ENCODE results near the gene MRPL24. TPM values are rescaled to one million over a fixed set of nuclear protein-coding genes. Genes with fewer than 3 reads are reported as not detected.
A peak's percentile ranks its signal among the peaks of the same experiment; 100 is the strongest.

MRPL24 gene
- total RNA-seq, 2 experiments from 2014 or later = 55.3 to 56.6 TPM

DNA sequence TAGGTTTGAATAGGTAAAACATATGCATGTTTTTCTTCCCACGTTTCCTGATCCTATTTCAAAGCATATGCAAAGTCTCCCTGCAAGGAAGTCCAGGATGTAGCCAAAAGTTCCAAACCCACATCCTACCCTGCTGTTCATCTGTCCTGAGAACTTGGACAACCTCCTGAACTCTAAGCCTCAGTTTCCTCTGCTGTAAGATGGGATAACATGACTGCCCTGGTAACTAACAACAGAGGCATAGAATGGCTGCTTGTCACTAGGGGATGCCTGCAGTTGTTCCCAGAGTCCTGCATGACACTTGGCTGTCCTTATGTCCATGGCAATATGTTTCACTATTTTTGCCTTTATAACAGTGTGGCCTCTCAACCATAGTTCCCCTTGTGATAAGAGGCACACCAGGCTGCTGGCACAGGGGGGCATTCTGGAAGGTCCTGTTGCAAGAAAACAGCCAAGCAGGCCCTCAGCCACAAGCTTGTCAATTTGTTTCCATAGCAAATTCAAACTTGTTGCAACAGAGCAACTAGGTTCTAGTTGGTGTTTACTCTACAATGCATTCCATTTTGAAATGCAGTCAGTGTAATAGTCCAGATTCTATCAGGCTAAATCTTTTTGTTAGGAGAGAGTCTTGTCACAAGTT lies 12.1 kb upstream of the MRPL24 start:
- BruUV-seq (replicated peaks) = no TSS peak
- Histone ChIP-seq H3K4me3 (ENCODE audit: low read depth, low read length, poor library complexity, severe bottlenecking) (peak overlapping the region; percentile 85), H4K20me1 (ENCODE audit: insufficient read depth, low read length) (no peaks in the 10 kb centered on the region), H3K9me3 (ENCODE audit: low read length) (no peaks in the 10 kb centered on the region), H3K9me2 (ENCODE audit: insufficient read depth, low read length) (no peaks in the 10 kb centered on the region), H3K4me2 (ENCODE audit: low read length) (peak overlapping the region; percentile 73), H3K79me2 (ENCODE audit: insufficient read depth, low read depth, low read length) (peaks cover 49% of the 10 kb centered on the region), H3K27ac (ENCODE audit: low read depth, low read length, poor library complexity, severe bottlenecking) (peak overlapping the region; percentile 81), H3K36me3 (ENCODE audit: insufficient read depth, low read length) (peaks cover 33% of the 10 kb centered on the region), H3K4me1 (ENCODE audit: insufficient read depth, low read length, poor library complexity, severe bottlenecking) (peaks cover 31% of the 10 kb centered on the region), H2AFZ (ENCODE audit: low read length) (no peak overlapping the region; the same call in 1 of the 2 replicates)
- CTCF ChIA-PET (ENCODE audit: unreplicated experiment) = interaction anchor here (0.6 to 2.0 kb wide), 2 partner anchors 26 to 129 kb away, joined by 3 to 9 read pairs; no protein-coding TSS in a partner anchor
- TF ChIP-seq EZH2phosphoT487 (IDR thresholded peaks at IDR 0.05; ENCODE audit: borderline replicate concordance, low read depth, low read length) = no peak
- TF ChIP-seq, protein P1, sequence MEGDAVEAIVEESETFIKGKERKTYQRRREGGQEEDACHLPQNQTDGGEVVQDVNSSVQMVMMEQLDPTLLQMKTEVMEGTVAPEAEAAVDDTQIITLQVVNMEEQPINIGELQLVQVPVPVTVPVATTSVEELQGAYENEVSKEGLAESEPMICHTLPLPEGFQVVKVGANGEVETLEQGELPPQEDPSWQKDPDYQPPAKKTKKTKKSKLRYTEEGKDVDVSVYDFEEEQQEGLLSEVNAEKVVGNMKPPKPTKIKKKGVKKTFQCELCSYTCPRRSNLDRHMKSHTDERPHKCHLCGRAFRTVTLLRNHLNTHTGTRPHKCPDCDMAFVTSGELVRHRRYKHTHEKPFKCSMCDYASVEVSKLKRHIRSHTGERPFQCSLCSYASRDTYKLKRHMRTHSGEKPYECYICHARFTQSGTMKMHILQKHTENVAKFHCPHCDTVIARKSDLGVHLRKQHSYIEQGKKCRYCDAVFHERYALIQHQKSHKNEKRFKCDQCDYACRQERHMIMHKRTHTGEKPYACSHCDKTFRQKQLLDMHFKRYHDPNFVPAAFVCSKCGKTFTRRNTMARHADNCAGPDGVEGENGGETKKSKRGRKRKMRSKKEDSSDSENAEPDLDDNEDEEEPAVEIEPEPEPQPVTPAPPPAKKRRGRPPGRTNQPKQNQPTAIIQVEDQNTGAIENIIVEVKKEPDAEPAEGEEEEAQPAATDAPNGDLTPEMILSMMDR (conservative IDR thresholded peaks at IDR 0.05; ENCODE audit: low read length) = no peak
- DNase-seq (ENCODE audit: low spot score) = peak; percentile 32
- intact Hi-C loops (cut with micrococcal nuclease; ENCODE audit: unreplicated experiment) = loop anchor here (10.0 kb wide), 1 partner anchor 248 kb away; the partner anchor contains the start of gene MEF2D
- POLR2A ChIA-PET = interaction anchor here (1.0 to 2.0 kb wide), 6 partner anchors 8 to 27 kb away, joined by 6 to 10 read pairs (median 7); partner anchors contain the start of genes MRPL24 and PRCC

DNA sequence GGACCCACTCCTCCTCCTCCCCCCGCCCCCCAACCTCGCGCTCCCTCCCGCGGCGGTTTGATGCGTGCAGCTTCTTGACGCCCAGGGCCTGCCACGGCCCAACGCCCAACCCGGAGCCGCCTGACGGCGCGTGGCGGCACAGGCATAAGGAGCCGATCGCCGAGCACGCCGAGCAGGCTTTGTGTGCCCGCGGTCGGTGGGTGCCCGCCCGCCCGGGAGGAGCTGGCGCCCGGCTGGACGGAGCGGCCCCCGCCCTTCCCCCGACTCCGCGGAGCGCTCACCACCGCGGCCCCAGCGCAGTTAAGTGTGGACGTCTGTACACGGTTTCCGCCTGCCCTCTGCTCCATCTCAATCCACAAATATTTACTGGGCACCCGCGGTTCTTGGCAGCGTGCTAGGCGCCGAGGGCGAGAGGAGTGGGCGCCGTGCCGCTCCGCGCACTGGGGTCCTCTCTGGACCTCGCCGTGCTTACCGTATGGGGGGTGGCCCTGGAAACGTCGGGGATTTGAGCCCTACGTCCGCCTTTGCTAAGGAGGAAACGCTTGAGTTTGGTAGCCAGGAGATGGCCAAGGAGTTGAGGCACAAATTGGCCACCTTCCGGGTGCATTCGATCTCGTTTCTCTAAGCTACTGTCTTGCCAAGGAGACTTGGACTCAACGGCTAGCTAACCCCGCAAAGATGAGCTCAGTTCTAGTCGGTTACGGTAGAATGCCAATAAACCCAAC lies 11.0 kb upstream of the MRPL24 start:
- POLR2A ChIA-PET = interaction anchor here (0.6 to 2.0 kb wide), 8 partner anchors 9 to 91 kb away, joined by 3 to 10 read pairs (median 7); partner anchors contain the start of genes MRPL24 and PRCC
- Histone ChIP-seq H3K79me2 (ENCODE audit: insufficient read depth, low read depth, low read length) (peaks cover 58% of the 10 kb centered on the region), H2AFZ (ENCODE audit: low read length) (peak overlapping the region; percentile 77; the same call in 1 of the 2 replicates), H3K36me3 (ENCODE audit: insufficient read depth, low read length) (peaks cover 39% of the 10 kb centered on the region), H3K9me3 (ENCODE audit: low read length) (no peaks in the 10 kb centered on the region), H3K9me2 (ENCODE audit: insufficient read depth, low read length) (no peaks in the 10 kb centered on the region), H3K4me2 (ENCODE audit: low read length) (peak overlapping the region; percentile 73), H3K27ac (ENCODE audit: low read depth, low read length, poor library complexity, severe bottlenecking) (peak overlapping the region; percentile 81), H3K4me1 (ENCODE audit: insufficient read depth, low read length, poor library complexity, severe bottlenecking) (peaks cover 41% of the 10 kb centered on the region), H4K20me1 (ENCODE audit: insufficient read depth, low read length) (no peaks in the 10 kb centered on the region), H3K4me3 (ENCODE audit: low read depth, low read length, poor library complexity, severe bottlenecking) (peak overlapping the region; percentile 85)
- TF ChIP-seq, protein P1 (conservative IDR thresholded peaks at IDR 0.05; ENCODE audit: low read length) = no peak
- TF ChIP-seq EZH2phosphoT487 (IDR thresholded peaks at IDR 0.05; ENCODE audit: borderline replicate concordance, low read depth, low read length) = no peak
- DNase-seq (ENCODE audit: low spot score) = peak; percentile 97
- CTCF ChIA-PET (ENCODE audit: unreplicated experiment) = interaction anchor here (0.6 to 2.0 kb wide), 5 partner anchors 23 to 135 kb away, joined by 3 to 9 read pairs (median 3); partner anchors contain the start of gene ISG20L2
- BruUV-seq (replicated peaks) = no TSS peak
- intact Hi-C loops (cut with micrococcal nuclease; ENCODE audit: unreplicated experiment) = loop anchor here (1.0 to 10.0 kb wide), 4 partner anchors 10 to 247 kb away; partner anchors contain the start of genes ISG20L2, MEF2D, METTL25B and PRCC
